CD4-positive, alpha-beta T cell treated with Interleukin-15 for 1 hour (primary cell): ENCODE data around the gene MTNR1A.

ENCODE experiments used
- DNase-seq: peaks from one replicate; pipeline ENCODE4 v3.0.0-alpha.2; 2020

The MTNR1A gene

DNA sequence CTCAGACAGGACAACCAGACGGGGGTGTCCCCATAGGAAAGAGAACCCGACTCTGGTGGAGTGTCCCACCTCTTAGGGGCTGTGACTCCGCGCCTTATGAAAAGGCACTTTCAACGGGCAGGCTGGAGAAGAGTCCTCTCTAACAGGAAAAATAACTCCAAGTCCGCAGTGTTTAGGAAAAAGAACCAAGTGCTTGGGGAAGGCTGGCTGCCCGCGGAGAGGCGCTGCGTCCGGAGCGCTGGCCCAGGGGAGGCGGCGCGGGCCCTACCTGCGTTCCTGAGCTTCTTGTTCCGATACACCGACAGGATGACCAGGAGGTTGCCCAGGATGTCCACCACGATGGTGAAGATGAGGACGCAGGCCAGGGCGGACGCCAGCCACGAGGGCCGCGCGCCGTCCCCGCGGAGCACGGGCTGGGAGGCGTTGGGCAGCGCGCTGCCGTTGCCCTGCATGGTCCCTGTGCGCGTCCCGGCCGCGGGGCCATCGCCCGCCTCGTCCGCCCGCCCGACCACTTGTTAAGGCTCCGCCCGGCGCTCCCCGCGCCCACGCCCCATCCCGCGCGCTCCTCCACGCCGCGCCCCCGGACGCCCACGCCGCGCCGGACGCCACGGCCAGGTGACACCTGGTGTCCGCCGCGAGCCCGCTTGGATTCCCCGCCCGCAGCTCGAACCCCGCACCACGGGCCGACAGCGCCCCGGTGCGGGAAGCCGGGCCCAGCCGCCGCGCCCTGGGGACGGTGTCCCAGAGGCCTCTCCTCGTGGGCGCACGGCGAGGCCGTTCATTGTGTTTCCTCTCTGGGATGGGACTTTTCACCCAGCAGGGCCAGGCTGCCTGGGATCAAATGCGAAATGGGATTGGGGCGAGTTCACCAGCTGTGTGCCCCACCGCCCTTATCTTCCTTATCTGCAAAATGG, at the start of gene MTNR1A:
MTNR1A (minus strand) TSS at position 654 of the 914 bp plus-strand sequence; CDS start at position 452, 202 bp downstream.
- DNase-seq = no peak

- DNase-seq = no peak
Measured at GRCh38 chr4:186604124-186604807, 48.9 kb upstream of the MTNR1A start.

GRCh38 chr4:186602978-186603377, 47.6 kb upstream of the MTNR1A start:
- no peak for DNase-seq

DNA sequence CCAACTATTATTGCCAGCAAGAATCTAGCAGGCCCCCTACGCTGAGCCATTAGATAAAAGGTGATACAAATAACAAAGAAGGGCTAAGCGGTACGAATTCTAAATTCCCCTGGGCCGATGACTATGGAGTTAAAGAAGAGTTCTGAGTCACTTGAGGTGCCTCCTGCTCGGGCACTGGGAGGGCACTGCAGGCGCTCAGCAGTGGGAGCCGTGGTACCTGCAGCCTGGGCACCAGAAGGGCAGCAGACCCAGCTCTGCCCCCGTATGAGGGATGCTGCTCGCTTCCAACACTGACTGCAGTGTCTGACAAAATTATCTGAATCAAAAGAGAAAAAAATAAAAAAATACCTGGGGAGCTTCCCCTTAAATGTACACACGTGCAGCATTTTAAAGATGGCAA, 44.1 kb upstream of the MTNR1A start:
- no peak for DNase-seq

- no peak for DNase-seq
Measured at GRCh38 chr4:186598686-186599085, 43.3 kb upstream of the MTNR1A start.

- no peak for DNase-seq
Measured at GRCh38 chr4:186596850-186597390, 41.6 kb upstream of the MTNR1A start.

DNA sequence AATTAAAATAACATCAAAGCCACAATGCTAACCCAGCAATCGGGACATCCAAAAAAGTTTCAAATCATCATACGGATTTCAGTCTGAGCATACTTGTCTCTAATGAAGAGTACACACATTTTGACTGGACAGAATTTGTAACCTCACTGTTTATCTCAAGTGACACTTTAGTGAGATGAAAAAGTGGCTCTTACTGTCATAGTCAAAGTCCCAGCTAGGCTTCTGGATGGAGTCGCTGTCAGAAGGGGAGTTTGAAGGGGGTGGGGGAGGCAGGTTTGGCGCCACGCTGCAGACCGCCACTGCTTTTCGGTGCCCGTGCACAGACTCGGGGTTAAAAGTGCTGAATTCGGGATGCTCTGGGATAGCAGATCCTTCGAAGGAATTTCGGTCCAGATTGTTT, 41.0 kb upstream of the MTNR1A start:
- no peak for DNase-seq

- DNase-seq = no peak
Measured at GRCh38 chr4:186593587-186593973, 38.2 kb upstream of the MTNR1A start.

DNA sequence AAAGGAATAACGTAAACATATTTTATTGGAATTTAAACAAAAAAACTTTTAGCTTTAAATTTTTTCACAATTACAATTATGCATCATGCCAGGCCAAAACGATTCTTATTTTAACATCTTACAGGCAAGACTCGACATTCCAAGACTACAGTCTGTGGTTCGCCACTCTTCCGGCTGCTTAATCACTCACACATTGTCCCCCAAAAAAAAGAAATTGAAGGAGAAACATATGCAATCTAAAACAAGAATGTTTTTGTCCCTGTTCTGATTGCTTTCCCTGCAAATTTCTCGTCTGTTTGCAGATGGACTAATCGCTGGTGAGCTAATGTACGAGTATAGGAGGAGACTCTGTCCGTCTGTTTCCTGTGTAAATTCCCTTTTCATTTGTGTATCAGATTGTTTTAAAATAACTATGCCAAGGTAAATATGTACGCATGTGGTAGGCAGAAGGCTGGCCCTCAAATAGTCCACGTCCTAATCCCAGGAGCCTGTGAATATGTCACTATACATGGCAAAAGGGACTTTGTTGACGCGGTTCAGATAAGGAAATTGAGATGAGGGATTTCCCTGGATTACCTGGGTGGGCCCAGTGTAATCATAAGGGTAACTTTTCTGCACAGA, 37.7 kb upstream of the MTNR1A start:
- no peak for DNase-seq

- no peak for DNase-seq
Measured at GRCh38 chr4:186592445-186592844, 37.1 kb upstream of the MTNR1A start.

DNA sequence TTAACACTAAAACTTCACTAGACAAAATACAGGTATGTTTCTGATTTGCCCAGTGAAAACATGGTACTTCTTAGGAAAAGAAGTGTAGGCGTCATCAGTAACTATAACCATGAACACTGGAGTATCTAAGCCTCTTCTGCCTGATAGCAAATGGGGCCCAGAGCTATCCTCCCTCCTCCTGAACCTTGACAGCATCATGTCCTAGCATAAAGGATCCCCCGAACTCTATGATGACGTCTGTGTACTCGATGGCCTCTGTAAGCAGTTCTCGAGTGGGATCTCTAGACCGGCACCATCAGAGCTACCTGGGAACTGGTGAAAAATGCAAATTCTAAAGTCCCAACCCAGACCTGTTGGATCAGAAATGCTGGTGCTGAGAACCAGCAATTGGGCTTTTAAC, 36.3 kb upstream of the MTNR1A start:
- DNase-seq = no peak

- no peak for DNase-seq
Measured at GRCh38 chr4:186588503-186588902, 33.1 kb upstream of the MTNR1A start.

DNA sequence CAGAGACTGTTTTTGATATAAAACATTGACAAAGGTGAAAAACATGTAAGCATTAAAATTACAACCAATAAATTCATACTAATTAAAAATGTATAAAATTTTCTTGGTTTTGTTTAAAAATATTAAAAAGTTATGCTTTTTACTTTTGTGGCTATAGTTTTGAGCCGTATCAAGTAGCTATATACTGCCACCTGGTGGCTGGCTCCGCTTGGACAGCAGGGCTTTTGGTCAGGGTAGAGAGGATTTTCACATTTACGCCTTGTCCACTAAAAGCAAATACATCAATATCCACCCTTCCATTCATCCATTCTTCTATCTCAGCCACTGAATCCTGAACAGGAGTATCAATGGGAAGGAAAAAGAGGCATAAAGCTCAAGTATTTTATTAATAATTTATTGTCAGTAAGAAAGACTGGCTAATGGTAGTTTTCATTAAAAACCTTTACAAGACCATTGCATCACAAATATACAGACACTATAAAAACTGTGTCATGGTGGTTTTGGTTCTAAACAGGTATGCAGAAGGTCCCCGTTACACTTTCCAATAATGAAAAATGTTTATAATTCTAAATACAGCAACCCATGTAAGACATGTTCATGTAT, 32.1 kb upstream of the MTNR1A start:
- peak; percentile 27 for DNase-seq

DNA sequence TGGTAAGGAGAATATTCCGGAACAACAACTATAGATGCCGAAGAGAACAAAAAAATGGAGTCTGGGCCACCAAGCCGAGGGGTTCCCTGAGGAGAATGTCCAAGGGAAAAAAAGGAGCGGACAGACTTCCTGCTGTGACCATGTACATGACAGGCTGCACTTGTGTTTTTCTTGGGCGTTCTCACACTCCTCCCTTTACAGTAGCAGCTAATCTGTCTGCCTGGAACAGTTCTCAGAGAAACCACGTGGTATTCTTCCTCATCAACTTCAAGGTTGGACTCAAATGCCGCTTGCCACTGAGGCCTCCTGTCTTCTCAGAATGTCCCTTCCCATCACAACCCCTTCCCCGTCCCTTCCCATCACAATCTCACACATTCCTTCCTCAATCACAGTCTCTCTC, 30.8 kb upstream of the MTNR1A start:
- no peak for DNase-seq

DNA sequence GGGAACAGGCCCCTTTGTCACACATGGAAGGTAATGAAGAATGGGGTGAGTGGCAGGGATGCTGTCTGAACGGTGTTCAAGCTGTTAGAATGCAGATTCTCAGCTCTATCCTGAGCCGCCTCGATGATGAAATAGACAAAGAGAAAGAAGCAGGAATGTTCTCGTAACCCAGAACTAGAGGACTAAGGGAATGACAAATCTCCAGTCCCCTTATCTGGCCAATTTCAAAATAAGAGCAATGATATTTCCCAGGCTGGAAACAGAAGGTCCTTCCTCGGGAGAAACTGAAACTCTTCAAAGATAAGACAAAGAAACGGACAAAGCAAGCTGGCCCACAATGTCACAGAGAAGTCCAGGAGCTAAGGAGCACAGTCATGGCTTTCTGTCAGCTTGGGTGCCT, 29.5 kb upstream of the MTNR1A start:
- DNase-seq = no peak

DNA sequence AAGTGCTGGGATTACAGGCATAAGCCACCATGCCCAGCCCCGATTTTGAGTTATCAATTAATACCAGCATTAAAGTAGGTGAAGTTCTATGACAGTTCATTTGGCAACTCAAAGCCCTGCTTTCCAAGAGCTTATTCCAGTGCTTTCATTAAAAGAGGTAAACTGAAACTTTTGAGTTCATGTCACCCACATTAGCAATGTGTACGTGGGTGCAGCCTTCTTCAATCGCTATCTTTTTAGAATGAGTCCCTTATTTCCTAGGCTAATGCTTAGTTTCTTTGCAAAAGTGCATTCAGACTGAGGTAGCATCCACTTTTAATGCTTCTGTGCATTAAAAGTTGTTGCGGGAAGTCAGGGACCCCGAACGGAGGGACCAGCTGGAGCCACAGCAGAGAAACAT, 26.1 kb upstream of the MTNR1A start:
- no peak for DNase-seq

DNA sequence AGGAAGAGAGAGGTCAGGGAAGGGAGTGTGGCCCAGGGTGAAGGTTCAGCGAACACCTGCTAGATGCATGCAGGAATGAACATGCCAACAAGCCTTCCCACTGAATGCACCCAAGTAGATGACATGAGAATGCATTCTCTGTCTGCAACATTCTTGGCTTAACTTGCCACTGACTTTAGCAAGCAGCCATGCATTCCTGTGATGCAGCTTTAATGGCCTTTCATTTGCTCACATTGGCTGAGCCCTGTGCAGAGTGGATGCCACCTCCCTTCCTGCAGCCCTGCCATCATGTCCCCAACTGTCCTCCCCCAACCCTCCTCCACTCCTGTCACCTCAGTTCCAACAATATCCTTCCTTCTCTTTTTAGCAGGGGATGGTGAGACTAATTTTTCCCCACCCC, 25.3 kb upstream of the MTNR1A start:
- DNase-seq = no peak

DNA sequence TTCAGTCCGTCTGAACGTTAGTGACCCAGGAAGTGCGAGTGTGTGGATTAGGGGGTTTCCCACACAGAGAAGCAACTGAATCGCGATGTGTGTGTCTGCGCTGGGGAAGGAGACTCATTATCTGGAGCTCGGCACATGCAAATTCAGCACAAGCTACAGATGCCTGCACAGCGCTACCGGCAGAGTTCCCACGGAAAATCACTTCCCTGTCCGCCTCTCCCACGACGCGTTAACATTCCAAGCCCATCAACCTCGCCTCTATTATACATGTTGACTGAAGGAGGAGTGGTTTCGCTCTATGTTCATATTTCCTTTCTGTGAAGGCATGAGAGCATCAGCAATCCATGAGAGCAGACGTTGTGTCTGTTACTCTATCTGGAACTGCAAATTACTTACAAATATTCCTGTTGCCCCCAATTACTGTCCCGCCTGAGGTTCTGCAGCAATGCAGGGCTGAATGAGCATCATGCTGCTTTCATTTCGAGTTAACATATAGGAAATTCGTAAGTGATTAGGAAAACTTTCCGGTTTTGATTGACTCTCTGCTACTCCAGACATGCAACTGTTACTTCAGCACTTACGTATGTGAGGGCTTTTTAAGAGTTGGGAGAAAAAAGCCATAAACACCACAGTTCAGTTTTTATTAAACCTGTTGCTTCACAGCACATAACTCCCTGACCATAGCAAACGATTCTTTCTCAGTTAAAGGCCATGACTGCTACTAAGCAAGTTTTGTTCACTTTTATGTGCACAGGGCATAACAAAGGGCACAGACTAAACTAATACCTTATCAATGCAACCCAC, 15.0 kb upstream of the MTNR1A start:
- DNase-seq = no peak

- DNase-seq = no peak
Measured at GRCh38 chr4:186569533-186570192, 14.3 kb upstream of the MTNR1A start.

DNA sequence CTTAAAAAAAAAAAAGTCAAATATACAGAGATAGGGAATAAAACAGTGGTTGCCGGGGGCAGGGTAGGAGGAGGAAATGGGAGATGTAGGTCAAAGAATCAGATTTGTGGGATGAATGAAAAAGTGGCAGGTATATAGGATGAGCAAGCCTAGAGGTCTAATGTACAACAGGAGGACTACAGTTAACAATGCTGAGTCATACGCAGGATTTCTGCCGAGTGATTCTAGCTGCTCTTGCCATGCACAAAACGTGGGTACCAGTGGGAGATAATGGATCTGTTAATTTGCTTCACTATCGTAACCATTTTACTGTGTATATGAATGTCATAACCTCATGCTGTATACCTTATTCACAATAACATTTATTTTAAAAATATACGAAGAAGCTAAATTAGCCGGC, 10.7 kb upstream of the MTNR1A start:
- no peak for DNase-seq

- no peak for DNase-seq
Measured at GRCh38 chr4:186563761-186564160, 8.4 kb upstream of the MTNR1A start.

DNA sequence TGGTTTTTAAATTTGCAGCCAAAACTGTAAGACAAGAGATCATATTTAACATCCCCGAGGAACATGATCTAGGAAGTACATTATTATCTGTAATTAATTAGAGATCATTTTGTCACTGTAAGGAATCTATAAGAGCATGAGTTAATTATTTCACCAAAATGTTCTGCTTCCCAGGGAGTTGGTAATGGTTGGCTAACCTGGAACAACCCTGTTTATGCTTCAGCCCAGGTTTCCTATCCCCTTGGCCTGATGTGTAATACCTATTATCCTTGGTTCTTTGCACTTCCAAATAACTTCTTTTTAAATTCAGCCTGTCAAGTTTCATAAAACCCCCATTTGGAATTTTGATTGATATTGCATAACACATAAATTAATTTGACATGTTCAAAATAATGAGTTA, 6.4 kb upstream of the MTNR1A start:
- no peak for DNase-seq
